IMR-90 (cell line): Measurements from ENCODE around the gene PTPN21. TPM values are rescaled to one million over a fixed set of nuclear protein-coding genes. Genes with fewer than 3 reads are reported as not detected.

Source experiments
- ATAC-seq: fragments of 200-7000 bp; cut with Tn5 transposase; 2 replicates; pipeline ENCODE4 v1.9.1; 2020; ENCODE audit warnings: low read depth, mild to moderate bottlenecking, moderate library complexity
- BruUV-seq: library from RNA; stranded (reverse); fragments of 400-500 nt; replicated peaks from 2 replicates; lab custom pipeline; 2021; lab: Mats Ljungman, UMichigan
- CTCF ChIA-PET: fragments of 300-600 bp; formaldehyde crosslinking; extraction: SDS; loops from one replicate; lab custom pipeline; 2021; ENCODE audit warnings: antibody characterized with exemption; lab: Yijun Ruan, JAX
- POLR2A ChIA-PET: fragments of 300-600 bp; sonication (Branson Sonifier 250); formaldehyde crosslinking; loops from one replicate; lab custom pipeline; 2022; ENCODE audit warnings: antibody characterized with exemption; ENCODE audit not compliant: unreplicated experiment; lab: Charles Lee
- DNase-seq: peaks from one replicate; pipeline ENCODE4 v3.0.0; 2013
- H2AFZ ChIP-seq: replicated peaks from 2 replicates; pipeline ENCODE3; 2013; ENCODE audit warnings: low read length, mild to moderate bottlenecking; ENCODE audit not compliant: poor library complexity
- H2AK5ac ChIP-seq: 2 replicates; pipeline ENCODE4 v1.6.1; 2013; ENCODE audit warnings: low read depth, low read length, inconsistent platforms
- H2AK9ac ChIP-seq: replicated peaks from 2 replicates; pipeline ENCODE3; 2013; ENCODE audit warnings: mild to moderate bottlenecking, low read depth, low read length, moderate library complexity; ENCODE audit not compliant: poor library complexity
- H2BK120ac ChIP-seq: 2 replicates; pipeline ENCODE4 v1.6.1; 2013; ENCODE audit warnings: low read depth, low read length, inconsistent platforms
- H2BK15ac ChIP-seq: 3 replicates; pipeline ENCODE4 v1.6.1; 2013; ENCODE audit warnings: low read depth, low read length, inconsistent platforms
- H2BK20ac ChIP-seq: 2 replicates; pipeline ENCODE4 v1.6.1; 2013; ENCODE audit warnings: low read depth, mild to moderate bottlenecking, inconsistent platforms, low read length, moderate library complexity
- H2BK5ac ChIP-seq: 2 replicates; pipeline ENCODE4 v1.6.1; 2013; ENCODE audit warnings: mild to moderate bottlenecking, low read depth, low read length, inconsistent platforms; ENCODE audit not compliant: poor library complexity, severe bottlenecking
- H3K14ac ChIP-seq: replicated peaks from 2 replicates; pipeline ENCODE4 v1.6.1; 2013; ENCODE audit warnings: low read depth, low read length, inconsistent platforms
- H3K18ac ChIP-seq: 2 replicates; pipeline ENCODE4 v1.6.1; 2013; ENCODE audit warnings: low read depth, low read length, control low read depth
- H3K23ac ChIP-seq: 2 replicates; pipeline ENCODE4 v1.6.1; 2013; ENCODE audit warnings: low read depth, low read length, inconsistent platforms
- H3K27ac ChIP-seq: 2 replicates; pipeline ENCODE4 v1.5.1; 2013; ENCODE audit warnings: mild to moderate bottlenecking, control low read depth, low read length; ENCODE audit not compliant: insufficient read depth
- H3K27me3 ChIP-seq: 2 replicates; pipeline ENCODE4 v1.6.1; 2013; ENCODE audit warnings: low read length; ENCODE audit not compliant: control insufficient read depth, insufficient read depth
- H3K36me3 ChIP-seq: 2 replicates; pipeline ENCODE4 v1.6.1; 2013; ENCODE audit warnings: low read length, mixed read lengths; ENCODE audit not compliant: control insufficient read depth, insufficient read depth
- H3K4ac ChIP-seq: 2 replicates; pipeline ENCODE4 v1.6.1; 2013; ENCODE audit warnings: low read depth, low read length, inconsistent platforms
- H3K4me1 ChIP-seq: 2 replicates; pipeline ENCODE4 v1.6.1; 2013; ENCODE audit warnings: low read length, mixed read lengths; ENCODE audit not compliant: control insufficient read depth, insufficient read depth
- H3K4me2 ChIP-seq: 2 replicates; pipeline ENCODE4 v1.6.1; 2013; ENCODE audit warnings: low read depth, mild to moderate bottlenecking, control low read depth, low read length, moderate library complexity
- H3K4me3 ChIP-seq: 2 replicates; pipeline ENCODE4 v1.5.1; 2013; ENCODE audit warnings: low read depth, mild to moderate bottlenecking, control low read depth, low read length, moderate library complexity; ENCODE audit not compliant: insufficient read depth
- H3K56ac ChIP-seq: 2 replicates; pipeline ENCODE4 v1.6.1; 2013; ENCODE audit warnings: low read length, inconsistent platforms; ENCODE audit not compliant: insufficient read depth; ENCODE audit errors: extremely low read depth
- H3K79me1 ChIP-seq, 2 experiments: 2 replicates each; pipeline ENCODE4 v1.6.1; 2013; ENCODE audit warnings: low read length in 2 of 2, inconsistent platforms in 1 of 2, low read depth in 1 of 2
- H3K9ac ChIP-seq: 2 replicates; pipeline ENCODE4 v1.6.1; 2013; ENCODE audit warnings: low read depth, low read length, control low read depth
- H3K9me1 ChIP-seq: 2 replicates; pipeline ENCODE4 v1.6.1; 2013; ENCODE audit warnings: low read length, inconsistent platforms; ENCODE audit not compliant: insufficient read depth
- H3K9me3 ChIP-seq: 2 replicates; pipeline ENCODE4 v1.6.1; 2013; ENCODE audit warnings: low read length; ENCODE audit not compliant: control insufficient read depth, insufficient read depth
- H4K20me1 ChIP-seq: 2 replicates; pipeline ENCODE4 v1.6.1; 2013; ENCODE audit warnings: low read length, inconsistent platforms; ENCODE audit not compliant: insufficient read depth
- H4K5ac ChIP-seq: 2 replicates; pipeline ENCODE4 v1.6.1; 2013; ENCODE audit warnings: mild to moderate bottlenecking, low read depth, low read length, control low read depth
- H4K8ac ChIP-seq, 2 experiments: 2 replicates each; pipeline ENCODE4 v1.6.1; 2013; ENCODE audit warnings: low read depth in 2 of 2, low read length in 2 of 2, control low read depth in 1 of 2, inconsistent platforms in 1 of 2
- H4K91ac ChIP-seq: 2 replicates; pipeline ENCODE4 v1.6.1; 2013; ENCODE audit warnings: low read depth, low read length, inconsistent platforms; ENCODE audit not compliant: insufficient read depth
- BHLHE40 ChIP-seq: fragments of 150-350 bp; IDR thresholded peaks from 2 replicates; pipeline ENCODE4 v1.6.1; 2016; ENCODE audit warnings: mild to moderate bottlenecking, low read depth, low read length
- CEBPB ChIP-seq: IDR thresholded peaks from 2 replicates; pipeline ENCODE4 v1.6.1; 2012; ENCODE audit warnings: low read depth, low read length, improper control_type of control experiment
- CHD1 ChIP-seq: IDR thresholded peaks from 2 replicates; pipeline ENCODE4 v1.6.1; 2012; ENCODE audit warnings: low read depth, low read length, improper control_type of control experiment
- ELK1 ChIP-seq: fragments of 150-350 bp; IDR thresholded peaks from 2 replicates; pipeline ENCODE4 v1.6.1; 2016; ENCODE audit warnings: low read depth, mild to moderate bottlenecking, low read length, moderate library complexity, borderline replicate concordance
- FOS ChIP-seq: fragments of 150-350 bp; IDR thresholded peaks from 2 replicates; pipeline ENCODE4 v1.6.1; 2016; ENCODE audit warnings: low read depth, low read length
- MAFK ChIP-seq: IDR thresholded peaks from 2 replicates; pipeline ENCODE4 v1.6.1; 2012; ENCODE audit warnings: low read depth, low read length, improper control_type of control experiment
- MAZ ChIP-seq: IDR thresholded peaks from 2 replicates; pipeline ENCODE4 v1.6.1; 2012; ENCODE audit warnings: low read depth, mild to moderate bottlenecking, low read length, improper control_type of control experiment, moderate library complexity, borderline replicate concordance
- MXI1 ChIP-seq: IDR thresholded peaks from 2 replicates; pipeline ENCODE4 v1.6.1; 2012; ENCODE audit warnings: low read depth, mild to moderate bottlenecking, low read length, moderate library complexity, borderline replicate concordance
- NFE2L2 ChIP-seq: fragments of 150-350 bp; IDR thresholded peaks from 2 replicates; pipeline ENCODE4 v1.6.1; 2016; ENCODE audit warnings: low read depth, mild to moderate bottlenecking, low read length
- POLR2A ChIP-seq: IDR thresholded peaks from 2 replicates; pipeline ENCODE4 v1.6.1; 2012; ENCODE audit warnings: mild to moderate bottlenecking, low read depth, low read length
- RAD21 ChIP-seq: IDR thresholded peaks from 2 replicates; pipeline ENCODE4 v1.6.1; 2012; ENCODE audit warnings: low read length, improper control_type of control experiment
- RCOR1 ChIP-seq: IDR thresholded peaks from 2 replicates; pipeline ENCODE4 v1.6.1; 2012; ENCODE audit warnings: mild to moderate bottlenecking, low read length, improper control_type of control experiment; ENCODE audit not compliant: insufficient replicate concordance
- RFX5 ChIP-seq: IDR thresholded peaks from 2 replicates; pipeline ENCODE4 v1.8.0; 2012; ENCODE audit warnings: low read depth, mild to moderate bottlenecking, low read length, moderate library complexity
- SMC3 ChIP-seq: fragments of 150-350 bp; IDR thresholded peaks from 2 replicates; pipeline ENCODE4 v1.6.1; 2016; ENCODE audit warnings: low read depth, mild to moderate bottlenecking, antibody characterized with exemption, low read length, moderate library complexity
- WGBS, 2 experiments: methylation state at CpG; one replicate each; pipeline versions ENCODE4 v1.1.5 to v1.1.7; 2013; ENCODE audit warnings: missing lambda C conversion rate in 2 of 2; ENCODE audit not compliant: insufficient read length in 1 of 2; ENCODE audit errors: extremely low coverage in 2 of 2; 5-methylcytosine and 5-hydroxymethylcytosine counted together
- dilution Hi-C: fragments of 300-500 bp; cut with HindIII; formaldehyde crosslinking; loops from one replicate; pipeline ENCODE4 v1.14.3; 2018; ENCODE audit warnings: low sequenced_read_pairs; ENCODE audit not compliant: unreplicated experiment
- in situ Hi-C: fragments of 300-500 bp; cut with MboI; formaldehyde crosslinking; loops from 3 replicates; pipeline ENCODE4 v1.14.3; 2019; ENCODE audit warnings: low sequenced_read_pairs, inconsistent platforms, mixed read lengths
- intact Hi-C: fragments of 100-400 bp; cut with micrococcal nuclease; formaldehyde crosslinking; loops from 2 replicates; pipeline ENCODE4 v1.10.0; 2022
- polyA plus RNA-seq, 3 experiments: library from polyadenylated mRNA; depleted of rRNA; stranded (reverse); fragments of >200 nt; gene quantifications; 2 replicates each; pipeline ENCODE4 v1.2.3, GENCODE V29; 2012; ENCODE audit warnings: low replicate concordance in 1 of 3
- total RNA-seq: library from RNA; depleted of rRNA; stranded (reverse); fragments of >200 nt; gene quantifications from 2 replicates; pipeline ENCODE4 v1.2.3, GENCODE V29; 2012
- TF ChIP-seq, protein P1 (sequence below): fragments of 150-350 bp; IDR thresholded peaks from 2 replicates; pipeline ENCODE4 v1.6.1; 2017; ENCODE audit warnings: mild to moderate bottlenecking, antibody characterized with exemption, low read length, low read depth

PTPN21 gene
- total and polyA plus RNA-seq, 2 of the 4 experiments (the other 2 are of a cell fraction): 10.4 to 10.7 TPM

- DNase-seq: peak; percentile 42
- H4K91ac ChIP-seq: no peak overlapping the region
- no peak overlapping the region for H3K56ac ChIP-seq
- H3K79me1 ChIP-seq: 0 out of 4 replicates have a peak, but pooled peaks cover 0 to 4% of the 10 kb centered on the region in 2 experiments
- no peaks in the 10 kb centered on the region for H3K9me1 ChIP-seq
- WGBS, 2 experiments: no CpG with 5 or more reads among the region's 2 CpGs
- H3K18ac ChIP-seq: no peak overlapping the region
- H2BK15ac ChIP-seq: no peak overlapping the region
- no peak overlapping the region for H2BK120ac ChIP-seq
- no peak overlapping the region for H3K9ac ChIP-seq
- no peak overlapping the region for H3K27ac ChIP-seq
- no peaks in the 10 kb centered on the region for H4K20me1 ChIP-seq
- peak; percentile 80 for ATAC-seq
- H2BK20ac ChIP-seq: no peak overlapping the region
- no peak overlapping the region for H3K4me2 ChIP-seq
- H2BK5ac ChIP-seq: no peak overlapping the region
- H2AK5ac ChIP-seq: no peak overlapping the region
- H3K36me3 ChIP-seq: peaks cover 12% of the 10 kb centered on the region
- no peak overlapping the region for H4K5ac ChIP-seq
- CTCF ChIA-PET: interaction anchor here (1.8 kb wide), 1 partner anchor 13 kb away, joined by 5 read pairs; no protein-coding TSS in a partner anchor
- H3K27me3 ChIP-seq: no peaks in the 10 kb centered on the region
- no peaks in the 10 kb centered on the region for H3K9me3 ChIP-seq
- TF ChIP-seq CEBPB (no peak), CHD1 (no peak), RCOR1 (no peak), ELK1 (no peak), RFX5 (no peak), RAD21 (no peak), NFE2L2 (no peak), MXI1 (no peak), FOS (no peak), SMC3 (no peak), BHLHE40 (no peak), POLR2A (no peak), MAFK (no peak), MAZ (no peak)
- TF ChIP-seq, protein P1, sequence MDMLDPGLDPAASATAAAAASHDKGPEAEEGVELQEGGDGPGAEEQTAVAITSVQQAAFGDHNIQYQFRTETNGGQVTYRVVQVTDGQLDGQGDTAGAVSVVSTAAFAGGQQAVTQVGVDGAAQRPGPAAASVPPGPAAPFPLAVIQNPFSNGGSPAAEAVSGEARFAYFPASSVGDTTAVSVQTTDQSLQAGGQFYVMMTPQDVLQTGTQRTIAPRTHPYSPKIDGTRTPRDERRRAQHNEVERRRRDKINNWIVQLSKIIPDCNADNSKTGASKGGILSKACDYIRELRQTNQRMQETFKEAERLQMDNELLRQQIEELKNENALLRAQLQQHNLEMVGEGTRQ: no peak
- intact Hi-C loops (no loop called here), dilution Hi-C loops (no loop called here), in situ Hi-C loops (no loop called here)
- no peak overlapping the region for H2AK9ac ChIP-seq
- BruUV-seq: no TSS peak
- no peak overlapping the region for H3K14ac ChIP-seq
- H3K4me3 ChIP-seq: no peak overlapping the region
- no peak overlapping the region for H2AFZ ChIP-seq
- no peak overlapping the region for H3K23ac ChIP-seq
- no peak overlapping the region for H4K8ac ChIP-seq
- no peak overlapping the region for H3K4ac ChIP-seq
- POLR2A ChIA-PET: no interaction called here
- 0 out of 2 replicates have a peak, but pooled peaks cover 2% of the 10 kb centered on the region for H3K4me1 ChIP-seq
These were observed 99.9 kb downstream of the PTPN21 start for GRCh38 chr14:88454886-88455285.
